Activated CD8-positive, alpha-beta memory T cell treated with anti-CD3 and anti-CD28 coated beads, Interleukin-2, amount 50 U/mL, for 48 hours (primary cell): Measurements from ENCODE around the gene PLCL1.

Experiments used
- DNase-seq: peaks from one replicate; pipeline ENCODE4 v3.0.0-alpha.2; 2020

PLCL1 gene

DNA sequence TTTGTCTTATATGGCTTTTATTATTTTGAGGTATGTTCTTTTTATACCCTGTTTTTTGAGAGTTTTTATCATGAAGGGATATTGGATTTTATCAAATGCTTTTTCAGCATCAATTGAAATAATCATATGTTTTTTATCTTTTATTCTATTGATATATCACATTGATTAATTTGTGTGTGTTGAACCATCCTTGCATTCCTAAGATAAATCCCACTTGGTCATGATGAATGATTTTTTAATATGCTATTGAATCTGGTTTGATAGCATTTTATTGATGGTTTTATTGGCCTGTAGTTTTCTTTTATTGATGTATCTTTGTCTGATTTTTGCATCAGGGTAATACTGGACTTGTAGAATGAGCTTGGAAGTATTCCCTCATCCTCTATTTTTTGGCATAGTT, 160.3 kb downstream of the PLCL1 start:
- no peak for DNase-seq

DNA sequence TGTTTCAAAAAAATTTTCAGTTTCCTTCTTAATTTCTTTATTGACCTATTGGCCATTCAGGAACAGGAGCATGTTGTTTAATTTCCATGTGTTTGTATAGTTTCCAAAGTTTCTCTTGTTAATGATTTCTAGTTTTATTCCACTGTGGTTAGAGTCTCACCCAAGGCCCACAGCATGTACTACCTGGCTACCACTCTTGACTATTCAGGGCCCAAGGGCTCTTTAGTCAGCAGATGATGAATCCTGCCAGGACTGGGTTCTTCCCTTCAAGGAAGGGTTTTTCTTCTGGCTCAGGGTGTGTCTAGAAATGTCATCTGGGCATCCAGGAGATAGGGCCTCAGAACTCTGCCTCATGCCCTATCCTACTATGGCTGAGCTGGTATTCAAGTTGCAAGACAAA, 161.4 kb downstream of the PLCL1 start:
- DNase-seq: no peak

DNA sequence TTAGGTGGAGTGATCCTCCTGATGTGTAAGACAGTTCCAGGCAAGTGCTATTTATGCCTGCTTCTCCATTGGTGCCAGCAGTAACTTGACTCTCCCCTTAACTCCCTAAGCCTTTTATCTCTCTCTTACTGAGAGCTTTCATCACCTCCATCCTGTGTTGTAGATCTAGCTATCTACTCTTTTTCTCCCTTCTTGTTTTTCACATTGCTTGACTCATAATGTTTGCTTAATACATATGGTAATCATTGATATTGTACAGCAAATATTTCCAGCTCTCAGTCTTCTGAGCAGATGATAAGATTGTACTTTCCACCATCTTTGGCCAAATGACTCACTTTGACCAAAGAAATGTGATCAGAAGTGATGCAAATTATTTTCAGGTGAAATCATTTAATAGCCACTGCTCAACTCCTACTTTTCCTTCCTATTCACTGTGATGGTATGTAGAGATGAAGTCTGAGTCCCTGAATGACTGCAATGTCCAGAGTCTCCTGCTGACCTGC, 165.0 kb downstream of the PLCL1 start:
- DNase-seq: no peak

DNA sequence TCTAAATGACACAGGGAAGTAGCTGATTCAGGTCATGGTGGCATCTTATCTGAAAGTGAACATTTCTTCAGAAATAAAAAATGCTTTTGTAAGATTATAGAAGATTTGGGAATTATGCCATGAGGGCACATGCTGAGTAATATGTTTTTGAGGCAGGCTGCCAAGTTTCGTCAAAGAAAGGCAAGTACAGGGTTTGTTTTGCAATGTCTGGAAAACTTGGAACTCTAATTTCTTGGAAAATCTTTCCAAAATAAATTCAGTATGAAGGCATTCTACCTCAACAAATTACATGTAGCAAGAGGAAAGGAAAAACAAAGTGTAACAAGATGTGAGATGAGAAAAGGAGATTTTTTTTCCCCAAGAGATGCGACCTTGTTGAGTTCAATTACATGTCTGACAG, 167.7 kb downstream of the PLCL1 start:
- no peak for DNase-seq

DNA sequence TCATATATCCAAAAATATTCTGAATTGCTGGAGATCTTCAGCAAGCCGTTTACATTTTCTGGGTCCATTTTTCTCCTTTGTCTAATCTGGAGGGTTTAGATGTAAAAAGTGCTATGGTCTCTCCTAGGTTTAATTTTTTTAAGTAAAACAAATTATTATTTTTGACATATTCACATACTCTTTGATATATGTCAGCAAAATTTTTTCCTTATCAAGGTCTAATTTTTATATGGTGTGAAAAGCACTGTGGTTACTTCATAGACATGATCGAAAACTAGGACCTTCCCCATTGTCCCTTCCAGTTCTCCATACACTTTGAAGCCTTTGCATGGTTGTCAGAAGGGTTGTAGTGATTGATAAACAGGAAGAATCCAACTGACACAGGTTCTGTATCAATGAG, 168.2 kb downstream of the PLCL1 start:
- no peak for DNase-seq

DNA sequence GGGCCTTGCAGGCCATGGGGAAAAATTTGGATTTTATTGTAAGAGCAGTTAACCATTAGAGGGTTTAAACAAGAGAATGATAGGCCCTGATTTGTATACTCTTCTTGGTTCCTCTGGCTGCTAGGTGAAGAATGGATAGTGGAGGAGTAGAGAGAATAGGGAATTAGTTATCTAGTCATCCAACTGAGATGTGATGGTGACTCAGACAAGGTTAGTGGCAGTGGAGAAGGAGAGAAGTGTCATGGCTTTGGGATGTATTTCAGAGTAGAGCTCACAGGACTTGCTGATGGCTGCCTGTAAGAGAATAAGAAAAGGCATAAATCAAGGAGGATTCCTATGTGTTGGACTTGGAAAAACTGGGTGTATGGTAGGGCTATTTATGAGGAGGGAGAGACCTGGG, 169.4 kb downstream of the PLCL1 start:
- DNase-seq: no peak

DNA sequence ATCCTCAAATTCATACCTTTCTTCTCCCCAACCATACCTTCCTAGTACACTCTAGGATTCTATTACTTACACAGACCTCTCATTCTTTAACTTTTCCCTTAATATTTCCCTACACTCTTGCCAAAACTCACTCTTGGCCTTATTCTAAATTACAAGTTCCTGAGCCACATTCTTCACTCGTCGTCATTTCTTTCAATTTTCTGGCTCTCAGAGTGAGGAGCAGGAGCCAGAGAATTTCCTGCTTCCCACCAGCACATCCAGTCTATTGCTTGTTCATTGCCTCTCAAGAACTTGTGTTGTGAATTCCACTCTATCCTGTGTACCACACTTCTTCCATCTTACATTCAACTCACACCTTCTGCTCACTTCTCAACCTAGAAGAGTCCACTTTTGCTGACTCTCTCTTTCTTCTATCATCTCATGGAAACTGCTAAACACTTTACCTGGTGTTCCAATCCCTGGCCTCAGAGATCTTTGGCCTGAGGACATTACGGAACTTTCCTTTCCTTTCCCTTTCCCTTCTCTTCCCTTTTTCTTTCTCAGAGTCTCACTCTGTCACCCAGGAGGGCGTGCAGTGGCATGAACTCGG, 171.6 kb downstream of the PLCL1 start:
- no peak for DNase-seq

DNA sequence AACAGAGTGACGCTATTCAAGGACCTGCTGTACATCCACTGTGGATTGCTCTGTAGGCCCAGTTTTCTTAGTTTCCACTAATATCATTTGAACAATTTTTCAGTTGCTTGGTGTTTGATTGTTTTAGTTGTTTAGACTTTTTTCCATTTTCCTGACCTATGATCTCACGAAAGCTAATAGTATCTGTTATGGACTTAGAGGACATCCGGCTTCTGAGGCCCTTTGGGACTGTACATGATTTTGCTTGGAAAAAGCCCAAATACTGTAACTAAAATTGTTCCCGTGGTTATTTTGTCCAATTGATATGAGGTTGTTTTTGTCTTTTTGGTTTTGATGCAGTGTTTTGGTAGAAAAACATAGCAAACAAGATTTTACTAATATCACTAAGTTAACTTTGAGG, 174.6 kb downstream of the PLCL1 start:
- DNase-seq: no peak

DNA sequence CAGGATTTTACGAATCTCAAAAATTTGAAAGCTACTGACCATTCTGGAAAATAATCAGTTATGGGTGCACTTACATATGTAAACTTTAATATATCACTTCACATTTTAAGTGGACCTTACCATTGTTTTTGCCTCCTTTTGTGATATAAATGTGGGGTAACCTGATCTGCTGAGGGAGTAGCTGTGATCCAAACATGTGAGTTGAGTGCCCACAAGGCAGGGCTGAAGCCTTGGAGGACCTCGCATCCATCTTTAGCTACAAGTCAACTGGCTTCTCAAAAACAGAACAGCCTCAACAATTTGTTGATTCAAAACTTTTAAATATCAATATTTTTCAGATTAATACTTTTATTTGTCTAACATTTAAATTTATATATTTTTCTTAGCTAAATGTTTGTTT, 178.2 kb downstream of the PLCL1 start:
- no peak for DNase-seq

DNA sequence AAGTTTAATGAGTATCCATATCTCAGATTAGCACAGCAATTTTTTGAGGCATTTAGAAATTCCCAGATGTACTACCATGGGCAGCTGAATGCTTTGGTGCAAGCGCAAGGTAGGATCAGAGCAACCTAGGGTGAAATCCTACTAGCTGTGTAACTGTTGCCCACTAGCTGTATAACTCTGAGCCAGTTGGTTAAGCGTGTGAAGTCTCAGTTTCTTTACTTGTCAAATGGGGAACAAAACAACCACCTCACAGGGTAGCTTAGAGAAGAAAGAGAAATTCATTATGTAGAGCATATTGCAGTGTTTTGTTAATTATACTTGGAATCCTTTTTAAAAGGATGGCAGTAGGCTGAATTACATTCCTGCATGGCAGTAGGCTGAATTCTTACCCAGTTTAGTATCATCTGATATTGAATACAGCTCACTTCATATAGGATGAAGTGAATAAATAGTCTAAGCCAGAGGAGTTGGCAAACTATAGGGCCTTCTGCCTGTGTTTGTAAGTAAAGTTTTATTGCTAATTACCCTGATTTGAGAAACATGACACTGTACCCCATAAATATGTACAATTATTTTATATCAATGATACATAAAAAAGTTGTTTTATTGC, 180.7 kb downstream of the PLCL1 start:
- no peak for DNase-seq

DNA sequence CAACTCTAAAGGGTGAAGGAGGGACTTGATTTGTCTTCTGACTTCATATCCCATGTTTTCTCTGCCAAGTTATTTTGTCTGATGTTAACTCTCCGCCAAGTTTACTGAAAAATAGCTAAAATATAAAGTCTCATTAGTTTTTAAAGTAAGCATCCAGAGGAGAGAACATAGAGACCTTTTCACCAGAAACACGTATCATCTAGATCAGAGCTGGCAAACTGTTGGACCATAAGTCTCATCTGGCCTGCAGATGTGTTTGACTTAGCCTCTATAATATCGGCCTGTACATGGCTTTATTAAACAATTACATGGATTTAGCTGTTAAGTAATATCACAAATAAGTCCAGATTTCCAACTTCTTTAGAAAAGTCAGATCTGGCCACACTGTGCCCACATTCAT, 182.6 kb downstream of the PLCL1 start:
- DNase-seq: no peak

DNA sequence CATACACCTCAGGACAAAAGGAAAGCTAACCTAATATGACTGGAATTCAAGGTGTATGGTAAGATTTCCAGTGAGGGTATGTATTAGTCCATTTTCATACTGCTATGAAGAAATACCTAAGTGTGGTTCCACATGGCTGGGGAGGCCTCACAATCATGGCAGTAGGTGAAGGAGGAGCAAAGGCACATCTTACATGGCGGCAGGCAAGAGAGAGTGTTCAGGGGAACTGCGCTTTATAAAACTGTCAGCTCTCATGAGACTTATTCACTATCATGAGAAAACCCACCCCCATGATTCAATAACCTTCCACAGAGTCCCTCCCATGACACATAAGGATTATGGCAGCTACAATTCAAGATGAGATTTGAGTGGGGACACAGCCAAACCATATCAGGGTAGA, 186.0 kb downstream of the PLCL1 start:
- no peak for DNase-seq

DNA sequence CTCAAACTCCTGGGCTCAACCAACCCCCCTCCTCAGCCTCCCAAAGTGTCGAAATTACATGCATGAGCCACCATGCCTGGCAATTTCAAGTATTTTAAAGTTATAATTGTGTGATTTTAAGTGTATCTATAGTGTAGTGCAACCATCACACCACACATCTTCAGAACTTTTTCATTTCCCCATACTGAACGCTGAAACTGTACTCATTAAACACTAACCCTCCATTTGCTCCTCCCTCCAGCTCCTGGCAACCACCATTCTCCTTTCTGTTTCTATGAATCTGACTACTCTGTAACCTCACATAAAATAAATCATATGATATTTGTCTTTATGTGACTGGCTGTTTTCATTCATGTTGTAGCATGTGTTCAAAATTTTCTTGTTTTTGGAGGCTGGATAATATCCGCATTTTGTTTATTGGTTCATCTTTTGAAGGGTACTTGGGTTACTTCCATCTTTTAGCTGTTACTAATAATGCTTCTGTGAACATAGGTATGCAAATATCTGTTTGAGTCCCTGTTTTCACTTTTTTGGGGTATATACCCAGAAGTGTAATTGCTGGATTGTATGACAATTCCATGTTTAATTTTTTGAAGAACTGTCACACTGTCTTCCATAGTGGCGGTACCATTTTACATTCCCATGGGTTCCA, 188.2 kb downstream of the PLCL1 start:
- DNase-seq: no peak

DNA sequence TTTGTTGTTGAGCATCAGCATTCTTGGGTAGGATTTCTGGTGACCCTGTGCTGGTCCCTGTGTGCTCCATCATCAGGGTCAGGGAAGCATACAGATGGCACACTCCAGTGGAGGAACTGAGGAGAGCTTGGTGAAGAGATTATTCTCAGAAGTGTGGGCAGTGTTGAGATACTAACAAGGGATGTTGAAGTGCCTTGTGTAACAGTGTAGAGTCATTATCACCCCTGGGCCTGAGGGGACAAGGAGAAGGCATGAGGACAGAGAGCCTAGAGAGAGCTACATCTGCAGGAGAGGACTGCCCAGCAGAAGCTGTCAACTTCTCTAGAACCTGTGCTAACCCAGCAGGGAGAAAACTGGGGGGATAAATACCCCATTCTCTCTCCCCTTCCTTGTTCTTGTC, 189.0 kb downstream of the PLCL1 start:
- no peak for DNase-seq

DNA sequence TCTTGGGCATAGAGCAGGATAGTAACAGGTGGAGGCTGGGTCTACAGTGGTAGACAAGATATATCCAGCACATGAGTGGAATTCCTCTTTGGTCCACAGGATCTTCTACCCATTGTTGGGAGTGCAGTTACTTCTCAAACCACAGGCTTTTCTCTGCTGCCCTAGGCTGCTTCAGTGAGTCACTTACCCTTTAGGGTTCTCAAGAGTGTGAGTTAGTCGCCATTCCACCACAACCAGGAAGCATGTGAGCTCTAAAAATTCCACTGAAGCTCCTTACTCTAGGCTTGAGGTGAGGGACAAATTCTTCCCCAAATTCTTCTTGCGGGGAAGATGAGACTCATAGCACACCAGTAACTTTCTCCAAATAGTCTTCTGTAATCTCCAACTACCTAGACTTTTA, 189.4 kb downstream of the PLCL1 start:
- DNase-seq: no peak

DNA sequence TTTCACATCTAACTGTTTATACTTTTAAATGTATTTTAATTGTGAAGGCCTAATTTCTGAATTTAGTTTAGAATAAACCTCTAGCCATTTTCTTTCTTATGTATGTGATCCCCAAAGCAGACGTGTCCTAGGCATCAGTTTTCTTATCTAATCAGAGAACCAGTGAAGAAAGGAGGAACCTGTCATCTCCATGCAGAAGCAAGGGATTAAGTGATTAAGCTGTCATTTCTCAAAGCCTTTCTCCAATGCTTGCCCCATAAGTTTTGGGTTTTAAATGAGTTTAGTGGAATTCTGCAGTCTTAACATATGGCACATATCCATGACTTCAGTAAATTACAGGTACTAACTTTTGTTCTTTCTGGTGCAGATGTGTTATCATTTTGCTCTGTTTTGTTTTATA, 190.4 kb downstream of the PLCL1 start:
- DNase-seq: no peak

DNA sequence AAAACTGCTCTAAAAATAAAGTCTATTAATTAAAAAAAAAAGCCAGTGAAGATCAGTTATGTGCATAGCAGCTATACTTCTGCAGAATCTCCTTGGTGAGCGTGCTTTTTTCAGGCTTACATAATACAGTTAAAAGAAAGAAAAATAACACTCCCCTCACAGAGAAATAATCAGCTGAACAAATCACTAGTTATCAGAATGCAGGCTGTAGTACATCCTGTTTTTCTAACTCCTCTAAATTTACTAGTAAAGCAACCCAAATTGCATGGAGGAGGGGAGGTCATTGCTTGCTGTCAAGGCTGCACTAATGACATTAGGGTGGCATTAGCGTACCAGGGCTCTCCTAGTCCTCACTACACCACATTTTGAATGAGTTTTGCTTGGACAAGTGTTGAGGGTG, 192.2 kb downstream of the PLCL1 start:
- DNase-seq: no peak

DNA sequence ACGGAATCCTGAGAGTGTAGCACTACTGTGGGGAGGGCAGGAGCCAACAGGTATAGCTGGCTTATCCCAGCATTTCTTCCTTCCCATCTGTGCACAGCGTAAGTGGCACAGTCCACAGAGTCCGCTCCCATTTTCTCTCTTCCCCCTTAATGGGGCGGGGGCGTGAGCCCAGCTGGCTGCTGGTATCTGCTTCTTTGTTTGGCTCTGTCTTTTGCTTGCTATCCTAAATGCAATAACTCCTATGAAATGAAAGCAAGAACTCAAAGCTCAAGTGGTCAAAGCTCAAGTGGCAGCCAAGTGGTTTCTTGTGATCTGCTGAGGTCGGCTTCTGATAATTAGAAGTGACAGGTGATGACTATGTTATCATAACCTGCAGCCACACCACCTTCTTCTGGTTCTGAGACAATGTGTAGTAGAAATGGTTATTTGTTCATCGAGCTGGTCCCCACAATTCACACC, 192.7 kb downstream of the PLCL1 start:
- DNase-seq: no peak

DNA sequence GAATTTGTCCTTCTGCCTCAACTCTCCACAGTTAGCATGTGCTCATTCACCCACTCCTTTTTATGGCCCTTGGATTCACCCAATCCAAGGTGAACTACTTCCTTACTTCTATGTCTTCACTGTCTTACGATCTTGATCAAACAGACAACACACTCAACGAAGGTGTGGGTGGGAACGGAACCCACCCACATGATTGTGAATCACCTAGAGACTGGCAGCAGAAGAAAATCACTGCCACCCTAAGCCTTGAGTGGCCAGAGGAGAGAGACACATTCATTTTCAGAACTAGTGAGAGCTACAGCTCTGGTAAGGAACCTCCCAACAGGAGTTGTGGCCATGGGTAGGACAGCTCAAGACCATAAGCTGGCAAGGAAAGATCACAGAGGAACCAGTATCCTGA, 194.3 kb downstream of the PLCL1 start:
- no peak for DNase-seq

DNA sequence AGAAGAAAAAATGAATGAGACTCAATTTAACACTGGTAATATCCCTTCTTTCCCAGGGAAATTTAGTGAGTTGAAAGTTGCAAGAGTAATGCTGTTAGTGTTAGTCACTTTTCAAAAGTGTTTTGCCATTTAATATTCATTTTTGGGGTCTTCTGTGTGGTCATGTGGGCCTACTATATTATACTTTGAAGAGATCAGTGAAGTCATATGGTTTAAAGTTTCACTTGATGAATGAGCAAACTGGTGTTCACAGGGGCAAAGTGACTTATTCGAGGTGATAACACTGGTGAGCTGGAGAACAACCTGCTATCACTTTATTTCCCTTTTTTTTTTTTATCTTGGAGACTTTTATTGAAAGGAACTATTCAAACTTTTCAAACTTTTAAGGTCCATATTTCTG, 196.0 kb downstream of the PLCL1 start:
- no peak for DNase-seq

DNA sequence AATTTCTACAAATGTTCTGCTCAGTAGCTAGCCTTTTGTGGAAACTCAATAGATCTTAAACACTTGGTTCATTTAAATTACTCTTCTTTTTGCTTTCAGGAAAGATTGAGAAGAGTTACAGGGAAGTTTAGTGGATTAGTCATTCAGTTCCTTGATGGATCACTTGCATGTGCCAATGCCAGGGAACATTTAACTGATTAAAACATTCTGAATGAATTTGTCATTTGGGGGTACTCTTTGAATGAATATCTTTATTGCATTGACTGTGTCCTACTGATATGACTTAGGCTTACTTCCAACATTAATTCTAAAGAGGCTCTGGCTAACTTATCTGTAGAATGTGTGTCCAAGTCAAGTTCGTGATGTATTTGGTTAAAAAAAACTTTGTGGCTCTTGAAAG, 199.8 kb downstream of the PLCL1 start:
- no peak for DNase-seq

DNA sequence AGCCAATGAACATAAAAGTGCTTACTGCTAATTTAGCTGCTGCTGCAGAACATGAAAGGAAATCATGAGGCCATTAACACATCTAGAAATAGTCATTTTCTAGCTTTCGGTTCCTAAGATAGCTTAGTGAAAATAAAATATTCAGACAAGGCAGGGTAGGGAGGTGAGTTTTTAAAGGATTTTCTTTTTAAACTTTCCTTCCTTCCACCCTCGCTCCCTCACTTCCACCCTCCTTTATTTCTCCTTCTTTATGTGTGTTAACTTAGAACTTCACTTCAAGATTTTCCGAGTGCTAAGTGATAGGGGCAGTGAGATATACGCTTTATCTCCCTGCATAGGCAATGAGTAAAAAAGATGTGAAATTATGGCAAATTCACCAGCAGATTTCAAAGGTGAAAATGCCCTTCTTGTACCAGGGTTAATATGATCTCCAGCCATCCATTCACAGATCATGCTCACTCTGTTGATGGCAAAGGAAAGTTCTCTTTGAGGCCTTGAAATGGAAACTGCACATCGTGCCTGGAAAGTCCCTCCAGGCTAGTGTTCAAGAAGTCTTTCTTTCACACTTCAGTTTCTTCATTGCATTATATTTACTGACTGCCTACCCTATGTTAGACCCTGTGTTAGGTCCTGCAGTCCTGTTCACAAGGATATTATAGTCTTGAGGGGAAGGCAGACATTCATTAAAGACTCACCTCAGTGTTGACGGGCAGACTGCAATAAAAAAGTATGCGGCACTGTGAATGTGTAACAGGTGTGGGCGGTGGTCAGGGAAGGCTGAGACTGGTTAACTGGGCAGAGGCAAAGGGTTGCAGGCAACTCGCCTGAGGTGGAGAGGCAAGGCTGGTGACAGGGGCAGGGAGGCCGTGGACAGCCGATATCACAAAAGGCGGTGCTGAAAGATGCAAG, 200.8 kb downstream of the PLCL1 start:
- DNase-seq: no peak

DNA sequence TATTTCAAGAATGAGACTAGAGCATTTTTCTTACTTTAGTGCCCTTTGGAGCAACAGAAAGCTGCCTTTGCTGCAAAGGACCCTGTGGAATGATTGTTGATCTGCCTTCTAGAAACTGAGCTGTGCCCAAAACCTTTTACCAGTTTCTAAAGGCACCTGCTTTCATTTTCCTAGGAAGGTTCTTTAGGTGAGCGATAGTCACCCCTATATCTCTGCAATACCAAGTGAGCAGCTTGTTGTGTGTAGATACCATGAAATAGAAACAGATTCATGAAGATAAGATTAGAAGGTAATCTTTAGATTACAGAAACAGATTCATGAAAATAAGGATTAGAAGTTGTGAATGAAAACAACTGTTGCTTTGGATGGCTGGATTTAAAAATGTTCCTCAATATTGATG, 202.3 kb downstream of the PLCL1 start:
- DNase-seq: no peak

DNA sequence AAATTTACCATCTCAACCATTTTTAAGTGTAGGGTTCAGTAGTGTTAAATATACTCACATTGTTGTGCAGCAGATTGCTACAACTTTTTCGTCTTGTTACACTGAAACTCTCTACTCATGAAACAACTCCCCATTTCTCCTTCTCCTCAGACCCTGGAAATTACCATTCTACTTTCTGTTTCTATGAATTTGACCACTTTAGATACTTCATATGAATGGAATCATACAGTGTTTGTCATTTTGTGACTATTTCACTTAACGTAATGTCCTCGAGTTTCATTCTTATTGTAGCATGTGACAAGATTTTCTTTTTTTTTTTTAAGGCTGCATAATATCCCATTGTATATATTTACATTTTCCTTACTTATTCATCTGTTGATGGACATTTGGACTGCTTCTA, 203.8 kb downstream of the PLCL1 start:
- no peak for DNase-seq
